Testis (tissue), 2 donors: ENCODE data around the gene NSA2.

Source experiments
- CTCF ChIP-seq, 3 experiments: fragments of 450-650 bp in 2 of 3; fragments of 200-600 bp in 1 of 3; sonication (generic) in 1 of 3; IDR thresholded peaks; one replicate each; pipeline ENCODE4 v1.5.1; 2016 to 2019; ENCODE audit warnings: antibody characterized with exemption in 3 of 3, mild to moderate bottlenecking in 2 of 3, moderate library complexity in 1 of 3
- POLR2A ChIP-seq: fragments of 450-650 bp; IDR thresholded peaks from one replicate; pipeline ENCODE4 v1.6.1; 2017; ENCODE audit warnings: antibody characterized with exemption, mild to moderate bottlenecking, moderate library complexity

- TF ChIP-seq CTCF (IDR thresholded peaks at IDR 0.05) = no peak
- TF ChIP-seq POLR2A = no peak
These were observed 1.8 kb upstream of the NSA2 start for GRCh38 chr5:74765201-74765600.
